ENCODE results near the gene TTC12.

Gene TTC12

DNA sequence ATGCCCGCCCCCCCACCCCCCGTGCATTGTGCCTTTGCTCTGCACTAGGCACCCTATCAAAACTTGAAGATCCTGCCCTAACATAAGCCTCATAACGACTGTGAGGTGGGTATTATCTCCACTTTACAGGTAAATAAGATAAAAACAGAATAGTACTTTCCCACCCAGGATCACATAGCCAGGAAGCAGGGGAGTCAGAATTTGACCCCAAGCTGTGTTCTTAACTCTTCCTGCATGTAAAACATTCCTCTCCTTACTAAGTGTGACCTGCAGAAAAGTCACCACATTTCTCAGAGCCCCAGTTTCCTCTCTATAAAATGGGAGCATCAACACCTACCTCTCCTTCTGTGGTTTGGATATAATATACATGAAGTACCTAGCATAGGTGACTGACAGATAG lies 55.0 kb downstream of the TTC12 start:
- Mint-ChIP-seq H3K4me3 (no peak overlapping the region), H3K9me3 (ENCODE audit: low read depth) (no peaks in the 10 kb centered on the region), H3K36me3 (peaks cover 7% of the 10 kb centered on the region), H3K4me1 (ENCODE audit: low read depth) (peaks cover 16% of the 10 kb centered on the region), H3K27me3 (no peaks in the 10 kb centered on the region), H3K27ac (no peak overlapping the region)

- no peak overlapping the region for H3K27ac Mint-ChIP-seq
- peaks cover 11% of the 10 kb centered on the region for H3K4me1 Mint-ChIP-seq (ENCODE audit: low read depth)
- H3K36me3 Mint-ChIP-seq: peaks cover 7% of the 10 kb centered on the region
- no peaks in the 10 kb centered on the region for H3K27me3 Mint-ChIP-seq
- H3K9me3 Mint-ChIP-seq (ENCODE audit: low read depth): no peaks in the 10 kb centered on the region
- H3K4me3 Mint-ChIP-seq: no peak overlapping the region
Measured at GRCh38 chr11:113370634-113371033, 56.3 kb downstream of the TTC12 start.

- Mint-ChIP-seq H3K36me3 (peaks cover 6% of the 10 kb centered on the region), H3K27ac (peak overlapping the region; percentile 22), H3K9me3 (ENCODE audit: low read depth) (no peaks in the 10 kb centered on the region), H3K27me3 (no peaks in the 10 kb centered on the region), H3K4me1 (ENCODE audit: low read depth) (no peaks in the 10 kb centered on the region), H3K4me3 (no peak overlapping the region)
Measured at GRCh38 chr11:113372309-113372708, 57.9 kb downstream of the TTC12 start.

DNA sequence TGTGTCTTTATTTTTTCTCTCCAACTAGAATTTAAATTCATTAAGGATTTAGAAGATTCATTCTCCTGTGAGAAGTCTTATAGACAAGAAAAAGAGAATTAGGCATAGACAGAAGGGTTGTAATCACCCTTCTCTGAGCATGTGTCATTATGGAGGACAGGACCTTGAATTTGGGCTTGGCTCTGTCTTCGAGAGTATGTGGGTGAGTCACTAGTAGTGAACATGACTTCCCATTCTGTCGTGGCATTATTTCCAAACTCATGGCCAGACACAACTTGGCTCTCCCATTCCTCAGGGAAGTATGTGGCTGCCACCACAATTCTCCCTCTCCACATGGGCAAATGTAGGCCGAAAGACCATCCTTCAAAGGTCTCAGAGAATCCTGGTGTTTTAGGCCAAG lies 58.9 kb downstream of the TTC12 start:
- H3K27ac Mint-ChIP-seq: no peak overlapping the region
- H3K36me3 Mint-ChIP-seq: peaks cover 5% of the 10 kb centered on the region
- no peaks in the 10 kb centered on the region for H3K4me1 Mint-ChIP-seq (ENCODE audit: low read depth)
- H3K27me3 Mint-ChIP-seq: no peaks in the 10 kb centered on the region
- no peak overlapping the region for H3K4me3 Mint-ChIP-seq
- no peaks in the 10 kb centered on the region for H3K9me3 Mint-ChIP-seq (ENCODE audit: low read depth)

DNA sequence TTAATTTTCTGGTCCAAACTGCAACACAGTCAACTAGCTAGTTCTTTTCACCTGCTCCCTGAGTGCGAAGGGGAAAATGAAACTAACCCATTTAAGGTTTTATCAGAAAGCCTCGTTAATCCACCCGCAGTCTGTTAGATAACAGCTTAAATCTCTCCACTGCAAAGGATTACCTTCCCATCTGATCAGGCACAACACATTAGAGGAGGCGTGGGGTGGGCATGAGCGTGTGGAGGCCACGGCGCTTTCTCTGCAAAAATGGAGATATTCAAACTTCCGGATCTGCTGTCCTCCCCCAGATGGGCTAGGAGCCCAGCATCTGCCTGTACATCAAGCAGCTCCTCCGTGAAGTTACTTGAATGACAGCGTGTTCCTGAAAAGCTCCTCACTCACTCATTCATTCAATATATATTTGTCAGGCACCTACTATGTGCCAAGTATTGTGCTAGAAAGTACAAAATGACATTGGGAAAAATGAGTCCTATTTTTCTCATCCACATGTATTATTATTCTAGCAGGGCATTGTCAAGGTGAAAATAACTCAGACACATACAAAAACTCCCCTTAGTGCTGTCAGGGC lies 59.7 kb downstream of the TTC12 start:
- H3K36me3 Mint-ChIP-seq: peaks cover 5% of the 10 kb centered on the region
- no peaks in the 10 kb centered on the region for H3K4me1 Mint-ChIP-seq (ENCODE audit: low read depth)
- no peak overlapping the region for H3K27ac Mint-ChIP-seq

GRCh38 chr11:113375402-113375801 lies 61.0 kb downstream of the TTC12 start:
- H3K36me3 Mint-ChIP-seq: peaks cover 10% of the 10 kb centered on the region
- no peak overlapping the region for H3K27ac Mint-ChIP-seq
- no peak overlapping the region for H3K4me3 Mint-ChIP-seq
- H3K27me3 Mint-ChIP-seq: no peaks in the 10 kb centered on the region
- no peaks in the 10 kb centered on the region for H3K4me1 Mint-ChIP-seq (ENCODE audit: low read depth)
- H3K9me3 Mint-ChIP-seq (ENCODE audit: low read depth): no peaks in the 10 kb centered on the region

More for the DNA sequence above, 59.7 kb downstream of the TTC12 start:
- H3K27me3 Mint-ChIP-seq: no peaks in the 10 kb centered on the region
- no peak overlapping the region for H3K4me3 Mint-ChIP-seq
- H3K9me3 Mint-ChIP-seq (ENCODE audit: low read depth): no peaks in the 10 kb centered on the region

DNA sequence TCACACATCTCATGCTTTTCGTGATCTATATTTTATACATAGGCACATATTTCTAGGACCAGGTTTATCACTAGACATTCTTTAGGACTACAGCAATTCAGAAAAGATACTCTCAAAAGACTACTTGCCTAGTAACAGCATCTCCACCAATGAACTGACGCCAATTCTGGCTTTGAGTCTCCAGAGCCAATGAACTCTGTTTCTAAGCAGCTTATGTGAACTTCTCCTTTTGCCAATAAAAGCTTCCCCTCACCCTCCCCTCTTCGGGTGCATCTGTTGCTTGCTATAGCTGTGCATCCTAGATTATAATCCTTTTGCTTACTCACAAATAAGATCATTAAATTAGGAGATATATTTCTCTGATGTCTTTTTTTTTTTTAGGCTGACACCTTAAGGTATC lies 61.8 kb downstream of the TTC12 start:
- no peak overlapping the region for H3K27ac Mint-ChIP-seq

DNA sequence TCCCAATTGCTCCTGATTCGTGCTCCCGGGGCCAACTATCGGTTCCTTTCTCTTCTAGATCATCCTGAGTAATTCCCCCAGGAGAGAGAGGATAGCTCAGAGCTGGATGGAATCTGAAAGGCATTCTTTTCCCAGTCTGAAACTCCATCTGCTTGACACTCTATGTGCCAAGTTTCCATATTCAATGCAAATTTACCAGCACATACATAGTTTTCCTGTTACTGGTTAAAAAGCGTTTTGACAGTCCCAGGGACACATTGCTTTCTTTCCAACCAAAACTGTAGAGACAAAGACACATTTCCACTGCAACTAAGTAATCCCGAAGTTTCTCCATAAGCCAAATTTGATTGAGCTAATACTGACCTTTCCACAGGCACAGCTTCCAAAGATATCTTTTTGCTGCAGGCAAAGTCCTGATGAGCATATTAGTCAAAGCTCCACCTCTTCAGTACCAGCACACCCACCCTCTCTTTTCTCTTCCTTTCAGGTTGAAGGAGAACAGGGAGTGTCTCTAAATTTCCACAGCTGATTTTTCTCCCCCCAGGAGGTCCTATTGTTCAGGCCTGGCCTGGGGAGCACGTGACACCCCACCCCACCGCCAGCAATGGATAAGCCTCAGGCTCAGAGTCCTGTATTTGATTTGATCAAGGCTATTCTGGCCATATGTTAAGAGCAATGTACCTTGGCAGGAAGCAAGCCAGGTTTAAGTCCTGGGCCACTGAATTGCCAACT lies 63.5 kb downstream of the TTC12 start:
- peaks cover 9% of the 10 kb centered on the region for H3K36me3 Mint-ChIP-seq
- no peak overlapping the region for H3K4me3 Mint-ChIP-seq
- H3K9me3 Mint-ChIP-seq (ENCODE audit: low read depth): no peaks in the 10 kb centered on the region

More for the DNA sequence above, 61.8 kb downstream of the TTC12 start:
- Mint-ChIP-seq H3K4me3 (no peak overlapping the region), H3K36me3 (peaks cover 13% of the 10 kb centered on the region), H3K9me3 (ENCODE audit: low read depth) (no peaks in the 10 kb centered on the region), H3K27me3 (no peaks in the 10 kb centered on the region), H3K4me1 (ENCODE audit: low read depth) (no peaks in the 10 kb centered on the region)

GRCh38 chr11:113378692-113379091 lies 64.3 kb downstream of the TTC12 start:
- no peak overlapping the region for H3K4me3 Mint-ChIP-seq
- no peaks in the 10 kb centered on the region for H3K9me3 Mint-ChIP-seq (ENCODE audit: low read depth)
- H3K27me3 Mint-ChIP-seq: no peaks in the 10 kb centered on the region
- H3K27ac Mint-ChIP-seq: no peak overlapping the region
- no peaks in the 10 kb centered on the region for H3K4me1 Mint-ChIP-seq (ENCODE audit: low read depth)
- H3K36me3 Mint-ChIP-seq: peaks cover 9% of the 10 kb centered on the region

More for the DNA sequence above, 63.5 kb downstream of the TTC12 start:
- no peak overlapping the region for H3K27ac Mint-ChIP-seq
- no peaks in the 10 kb centered on the region for H3K27me3 Mint-ChIP-seq
- no peaks in the 10 kb centered on the region for H3K4me1 Mint-ChIP-seq (ENCODE audit: low read depth)

DNA sequence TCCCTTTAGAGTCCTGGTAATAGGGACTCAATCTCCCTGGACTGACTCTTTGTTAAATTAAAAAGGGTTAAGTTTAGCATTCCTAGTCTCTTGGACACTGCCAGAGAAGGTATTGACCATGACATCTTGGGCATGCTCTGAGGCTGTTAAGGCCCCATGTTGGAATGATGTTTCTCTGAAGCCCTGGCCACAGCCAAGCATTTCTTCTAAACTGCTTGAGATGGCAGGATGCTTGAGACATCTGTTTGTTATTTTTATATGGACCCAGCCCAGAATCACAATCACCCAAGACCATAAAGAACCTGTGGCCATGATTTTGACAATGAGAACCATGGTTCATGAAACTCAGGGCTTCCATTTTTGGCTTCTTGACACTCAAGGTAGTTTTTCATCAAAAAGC lies 67.7 kb downstream of the TTC12 start:
- Mint-ChIP-seq H3K27me3 (no peaks in the 10 kb centered on the region), H3K4me3 (no peak overlapping the region), H3K9me3 (ENCODE audit: low read depth) (no peaks in the 10 kb centered on the region), H3K4me1 (ENCODE audit: low read depth) (no peaks in the 10 kb centered on the region), H3K36me3 (peaks cover 11% of the 10 kb centered on the region), H3K27ac (no peak overlapping the region)

GRCh38 chr11:113384551-113384950 lies 70.2 kb downstream of the TTC12 start:
- H3K27me3 Mint-ChIP-seq: no peaks in the 10 kb centered on the region
- H3K9me3 Mint-ChIP-seq (ENCODE audit: low read depth): no peaks in the 10 kb centered on the region
- peaks cover 11% of the 10 kb centered on the region for H3K36me3 Mint-ChIP-seq
- H3K4me3 Mint-ChIP-seq: no peak overlapping the region
- H3K27ac Mint-ChIP-seq: no peak overlapping the region
- no peaks in the 10 kb centered on the region for H3K4me1 Mint-ChIP-seq (ENCODE audit: low read depth)

DNA sequence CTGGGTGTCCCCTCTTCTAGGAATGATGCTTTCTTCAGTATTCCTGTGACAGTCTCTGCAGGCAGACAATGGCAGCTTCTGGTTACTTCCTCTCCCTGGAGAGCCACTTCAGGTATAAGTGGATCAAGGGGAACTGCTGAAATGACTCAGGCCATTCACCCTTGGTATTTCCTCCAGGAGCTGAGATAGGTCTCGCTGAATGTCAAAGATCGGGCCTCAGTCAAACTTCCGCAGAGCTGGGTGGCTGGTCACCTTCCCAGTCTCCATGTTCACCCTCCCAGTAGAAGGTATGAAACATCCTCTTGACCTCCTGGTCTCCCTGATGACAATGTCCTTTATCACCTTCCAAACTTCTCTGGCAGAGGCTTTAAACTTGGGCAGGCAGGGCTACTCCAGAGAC lies 71.4 kb downstream of the TTC12 start:
- peaks cover 5% of the 10 kb centered on the region for H3K36me3 Mint-ChIP-seq
- no peaks in the 10 kb centered on the region for H3K4me1 Mint-ChIP-seq (ENCODE audit: low read depth)
- H3K27ac Mint-ChIP-seq: no peak overlapping the region
- no peaks in the 10 kb centered on the region for H3K27me3 Mint-ChIP-seq
- no peaks in the 10 kb centered on the region for H3K9me3 Mint-ChIP-seq (ENCODE audit: low read depth)
- H3K4me3 Mint-ChIP-seq: no peak overlapping the region

DNA sequence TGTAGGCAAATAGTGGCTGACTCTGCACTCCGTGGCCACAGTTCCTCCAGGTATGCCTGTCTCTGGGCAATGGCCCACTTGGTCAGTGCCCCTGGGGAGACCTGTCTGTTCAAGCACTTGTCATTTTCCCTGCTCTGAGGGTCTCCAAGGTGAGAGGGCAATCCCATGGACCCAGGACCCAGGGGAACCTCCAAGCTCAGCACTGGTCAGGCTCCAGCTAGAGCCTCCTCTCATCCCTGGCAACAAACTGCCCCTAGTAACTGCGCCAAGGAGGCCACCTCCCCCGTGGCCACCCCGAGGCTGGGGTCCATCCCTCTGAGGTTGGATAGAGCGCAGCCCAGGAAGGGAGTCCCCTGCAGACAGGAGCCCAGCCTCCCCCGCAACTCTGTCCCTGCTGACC lies 72.5 kb downstream of the TTC12 start:
- Mint-ChIP-seq H3K4me3 (no peak overlapping the region), H3K4me1 (ENCODE audit: low read depth) (no peaks in the 10 kb centered on the region), H3K9me3 (ENCODE audit: low read depth) (no peaks in the 10 kb centered on the region), H3K27ac (no peak overlapping the region), H3K27me3 (no peaks in the 10 kb centered on the region), H3K36me3 (peaks cover 3% of the 10 kb centered on the region)

DNA sequence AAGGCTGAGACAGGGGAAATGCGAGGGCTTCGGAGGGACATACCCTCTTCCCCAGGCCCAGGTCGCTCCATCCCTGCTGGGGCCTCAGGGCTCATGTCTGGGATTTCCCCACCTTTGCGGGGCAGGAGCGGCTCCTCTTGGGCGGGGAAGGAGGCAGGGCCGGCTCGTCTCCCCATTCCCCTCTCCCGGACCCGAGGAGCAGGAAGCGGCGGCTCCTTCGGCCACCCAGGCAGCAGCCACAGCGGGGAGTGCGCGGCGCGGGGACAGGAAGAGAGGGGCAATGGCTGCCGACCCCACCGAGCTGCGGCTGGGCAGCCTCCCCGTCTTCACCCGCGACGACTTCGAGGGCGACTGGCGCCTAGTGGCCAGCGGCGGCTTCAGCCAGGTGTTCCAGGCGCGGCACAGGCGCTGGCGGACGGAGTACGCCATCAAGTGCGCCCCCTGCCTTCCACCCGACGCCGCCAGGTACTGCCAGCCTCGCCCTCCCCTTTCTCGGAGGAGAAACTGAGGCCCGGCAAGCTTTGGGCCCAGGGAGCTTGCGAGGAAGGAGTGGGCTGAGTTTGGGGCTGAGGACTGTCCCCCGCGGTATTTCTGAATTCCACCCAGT lies 73.3 kb downstream of the TTC12 start, which contains the start of gene ANKK1:
Gene ANKK1 (plus strand): TSS at position 175 of the 607 bp plus-strand sequence. CDS start 106 bp downstream, at position 281.
- no peaks in the 10 kb centered on the region for H3K4me1 Mint-ChIP-seq (ENCODE audit: low read depth)
- no peak within 1 kb of the TSS for H3K27ac Mint-ChIP-seq
- no peaks in the 10 kb centered on the region for H3K9me3 Mint-ChIP-seq (ENCODE audit: low read depth)

DNA sequence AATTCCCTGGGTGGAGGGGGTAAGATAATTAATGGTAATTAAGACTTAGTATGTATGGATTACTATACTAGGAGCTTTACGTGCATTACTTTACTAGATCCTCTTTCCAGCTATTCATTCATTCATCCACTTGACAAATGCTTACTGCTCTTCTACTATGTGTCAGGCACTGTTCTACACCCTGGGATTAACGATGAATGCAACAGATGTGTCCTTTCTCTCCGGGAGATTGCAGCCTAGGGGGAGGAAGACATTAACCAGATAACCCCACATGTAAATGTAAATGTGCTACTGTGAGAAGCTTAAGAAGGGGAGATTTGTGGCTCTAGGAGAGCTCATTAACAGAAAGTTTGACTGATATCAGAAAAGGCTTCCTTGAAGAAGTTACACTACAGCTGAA lies 74.9 kb downstream of the TTC12 start:
- Mint-ChIP-seq H3K9me3 (ENCODE audit: low read depth) (no peaks in the 10 kb centered on the region), H3K36me3 (peaks cover 3% of the 10 kb centered on the region), H3K27me3 (peaks cover 2% of the 10 kb centered on the region), H3K4me3 (no peak overlapping the region), H3K27ac (no peak overlapping the region), H3K4me1 (ENCODE audit: low read depth) (no peaks in the 10 kb centered on the region)

More for the DNA sequence above, 73.3 kb downstream of the TTC12 start, which contains the start of gene ANKK1:
- H3K4me3 Mint-ChIP-seq: no peak within 1 kb of the TSS
- H3K27me3 Mint-ChIP-seq: no peaks in the 10 kb centered on the region
- H3K36me3 Mint-ChIP-seq: peaks cover 3% of the 10 kb centered on the region

All from activated naive CD8-positive, alpha-beta T cell (primary cell).